ENCODE measurements around the gene PCSK5. TPM values are rescaled to one million over a fixed set of nuclear protein-coding genes. Genes with fewer than 3 reads are reported as not detected.

Gene PCSK5
- total RNA-seq, 1 experiment from 2014 or later = 6.9 TPM

DNA sequence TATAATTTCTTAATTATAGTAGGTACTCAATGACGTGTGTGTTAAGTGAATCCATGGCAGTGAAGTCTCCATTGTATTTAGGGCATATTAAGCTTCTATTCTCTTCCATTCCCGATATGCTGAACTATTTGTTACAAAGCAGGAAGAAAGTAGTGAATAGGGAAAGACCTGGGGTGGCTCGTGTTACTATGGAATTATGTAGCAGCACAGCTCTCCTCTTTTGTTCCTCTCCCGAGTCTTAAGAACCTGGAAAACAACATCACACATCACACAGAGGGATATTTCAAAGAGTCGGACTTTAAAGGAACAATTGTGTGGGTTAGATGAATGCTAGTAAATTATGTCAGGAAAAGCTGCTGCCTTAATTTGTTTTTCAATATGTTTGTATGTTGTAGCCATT, 131.8 kb downstream of the PCSK5 start:
- H3K9ac ChIP-seq (ENCODE audit: low read length) = no peak overlapping the region
- peaks cover 5 to 12% of the 10 kb centered on the region in 2 experiments; a peak in 3 of 4 replicates for H3K4me1 ChIP-seq (ENCODE audit: control insufficient read depth in 1 of 2, insufficient read depth in 2 of 2, low read length in 2 of 2)
- no peak for TF ChIP-seq SP1 (IDR thresholded peaks at IDR 0.05; ENCODE audit: low read depth)
- no peak for TF ChIP-seq EZH2phosphoT487 (IDR thresholded peaks at IDR 0.05; ENCODE audit: borderline replicate concordance)
- no peak for TF ChIP-seq YY1 (IDR thresholded peaks at IDR 0.05; ENCODE audit: extremely low read depth, insufficient replicate concordance, low read depth, low read length)
- TF ChIP-seq ZBTB33 (IDR thresholded peaks at IDR 0.05; ENCODE audit: extremely low read depth, insufficient replicate concordance, low read length) = no peak
- TF ChIP-seq POLR2AphosphoS5 (IDR thresholded peaks at IDR 0.05; ENCODE audit: low read depth, low read length) = no peak
- TF ChIP-seq, protein P1, sequence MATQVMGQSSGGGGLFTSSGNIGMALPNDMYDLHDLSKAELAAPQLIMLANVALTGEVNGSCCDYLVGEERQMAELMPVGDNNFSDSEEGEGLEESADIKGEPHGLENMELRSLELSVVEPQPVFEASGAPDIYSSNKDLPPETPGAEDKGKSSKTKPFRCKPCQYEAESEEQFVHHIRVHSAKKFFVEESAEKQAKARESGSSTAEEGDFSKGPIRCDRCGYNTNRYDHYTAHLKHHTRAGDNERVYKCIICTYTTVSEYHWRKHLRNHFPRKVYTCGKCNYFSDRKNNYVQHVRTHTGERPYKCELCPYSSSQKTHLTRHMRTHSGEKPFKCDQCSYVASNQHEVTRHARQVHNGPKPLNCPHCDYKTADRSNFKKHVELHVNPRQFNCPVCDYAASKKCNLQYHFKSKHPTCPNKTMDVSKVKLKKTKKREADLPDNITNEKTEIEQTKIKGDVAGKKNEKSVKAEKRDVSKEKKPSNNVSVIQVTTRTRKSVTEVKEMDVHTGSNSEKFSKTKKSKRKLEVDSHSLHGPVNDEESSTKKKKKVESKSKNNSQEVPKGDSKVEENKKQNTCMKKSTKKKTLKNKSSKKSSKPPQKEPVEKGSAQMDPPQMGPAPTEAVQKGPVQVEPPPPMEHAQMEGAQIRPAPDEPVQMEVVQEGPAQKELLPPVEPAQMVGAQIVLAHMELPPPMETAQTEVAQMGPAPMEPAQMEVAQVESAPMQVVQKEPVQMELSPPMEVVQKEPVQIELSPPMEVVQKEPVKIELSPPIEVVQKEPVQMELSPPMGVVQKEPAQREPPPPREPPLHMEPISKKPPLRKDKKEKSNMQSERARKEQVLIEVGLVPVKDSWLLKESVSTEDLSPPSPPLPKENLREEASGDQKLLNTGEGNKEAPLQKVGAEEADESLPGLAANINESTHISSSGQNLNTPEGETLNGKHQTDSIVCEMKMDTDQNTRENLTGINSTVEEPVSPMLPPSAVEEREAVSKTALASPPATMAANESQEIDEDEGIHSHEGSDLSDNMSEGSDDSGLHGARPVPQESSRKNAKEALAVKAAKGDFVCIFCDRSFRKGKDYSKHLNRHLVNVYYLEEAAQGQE (IDR thresholded peaks at IDR 0.05; ENCODE audit: low read depth) = no peak
- no peak for TF ChIP-seq JUND (IDR thresholded peaks at IDR 0.05)
- no peak for TF ChIP-seq TCF7L2 (IDR thresholded peaks at IDR 0.05; ENCODE audit: borderline replicate concordance, extremely low read depth, insufficient read depth, insufficient read length)
- no peak for TF ChIP-seq ZFX (IDR thresholded peaks at IDR 0.05)
- no peak for TF ChIP-seq EZH2 (IDR thresholded peaks at IDR 0.05)
- no peak for TF ChIP-seq MAX (IDR thresholded peaks at IDR 0.05)
- no peak overlapping the region for H3K4me3 ChIP-seq (replicated peaks in 1 of 2; ENCODE audit: low read depth in 1 of 2, low read length in 2 of 2)
- DNase-seq (ENCODE audit: low read depth, low spot score) (no peak), ATAC-seq (no peak)
- H3K79me2 ChIP-seq (ENCODE audit: insufficient read depth, low read length) = no peaks in the 10 kb centered on the region
- ChIA-PET CTCF (no interaction called here), POLR2A (no interaction called here), RAD21 (ENCODE audit: low non-redundant PET in 1 of 2, low total read pairs in 2 of 2, uncharacterized antibody in 2 of 2, unreplicated experiment in 2 of 2) (no interaction called here)
- no peak overlapping the region for H3K4me2 ChIP-seq (ENCODE audit: low read length)
- no peaks in the 10 kb centered on the region for H3K9me2 ChIP-seq (ENCODE audit: insufficient read depth)
- H3K9me3 ChIP-seq (ENCODE audit: control insufficient read depth in 1 of 2, insufficient read depth in 1 of 2, low read depth in 1 of 2, low read length in 2 of 2) = no peaks in the 10 kb centered on the region
- no TSS peak for BruUV-seq (replicated peaks)
- intact Hi-C loops (cut with micrococcal nuclease) = no loop called here
- no peaks in the 10 kb centered on the region for H3K27me3 ChIP-seq (ENCODE audit: insufficient read depth, low read length)
- H2AFZ ChIP-seq (ENCODE audit: low read depth, low read length, poor library complexity, severe bottlenecking) = no peak overlapping the region
- H3K27ac ChIP-seq (ENCODE audit: low read depth, low read length) = no peak overlapping the region
- H3K36me3 ChIP-seq (ENCODE audit: control insufficient read depth in 1 of 2, insufficient read depth in 2 of 2, low read length in 2 of 2) = no peaks in the 10 kb centered on the region
- H4K20me1 ChIP-seq (ENCODE audit: insufficient read depth) = no peaks in the 10 kb centered on the region
